Stimulated activated CD4-positive, alpha-beta T cell treated with anti-CD3 and anti-CD28 coated beads, Interleukin-15, amount 100 ng/mL, for 48 hours (primary cell): ENCODE measurements around the gene RIMS4.

Experiments
- DNase-seq, 2 donors: peaks; one replicate each; pipeline ENCODE4 v3.0.0-alpha.2; 2020; ENCODE audit warnings: low read depth in 2 of 2

Gene RIMS4

DNA sequence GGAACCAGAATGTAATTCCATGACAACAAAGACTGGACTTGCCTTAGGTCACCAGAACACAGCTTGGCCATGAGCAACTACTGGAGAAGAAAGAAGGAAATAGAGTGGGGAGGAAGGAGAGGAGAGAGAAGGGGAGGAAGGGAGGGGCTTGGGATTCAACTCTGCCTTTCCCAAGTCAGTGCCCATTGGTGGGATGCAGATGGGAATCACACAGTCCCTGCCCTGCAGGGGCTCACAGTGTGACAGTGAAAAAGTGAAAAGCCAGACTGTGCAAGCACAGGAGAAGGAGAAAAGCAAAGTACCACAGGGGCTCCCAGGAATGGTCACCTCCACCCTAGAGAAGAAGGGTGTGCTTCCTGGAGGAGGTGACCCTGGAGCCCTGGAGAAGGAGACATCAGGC is 14.0 kb downstream of the RIMS4 start:
- no peak for DNase-seq

DNA sequence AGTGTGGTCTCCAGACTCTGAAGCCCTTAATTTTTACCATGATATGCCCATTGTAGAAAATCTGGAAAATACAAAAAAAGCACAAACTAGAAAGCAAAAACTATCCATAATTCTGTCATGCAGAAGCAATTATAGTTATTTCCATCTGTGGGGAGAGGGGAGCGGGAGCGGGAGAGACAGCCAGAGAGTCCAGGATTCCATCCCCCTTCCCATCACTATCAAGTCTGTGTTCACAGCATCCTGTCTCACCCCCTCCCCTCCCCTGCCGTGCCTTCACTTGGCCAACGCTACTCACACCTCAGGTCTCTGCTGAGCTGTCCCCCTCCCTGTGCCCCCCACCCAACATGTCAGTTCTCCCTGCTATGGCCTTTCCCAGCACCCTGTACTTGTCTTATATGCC is 14.5 kb downstream of the RIMS4 start:
- DNase-seq, result no peak

DNA sequence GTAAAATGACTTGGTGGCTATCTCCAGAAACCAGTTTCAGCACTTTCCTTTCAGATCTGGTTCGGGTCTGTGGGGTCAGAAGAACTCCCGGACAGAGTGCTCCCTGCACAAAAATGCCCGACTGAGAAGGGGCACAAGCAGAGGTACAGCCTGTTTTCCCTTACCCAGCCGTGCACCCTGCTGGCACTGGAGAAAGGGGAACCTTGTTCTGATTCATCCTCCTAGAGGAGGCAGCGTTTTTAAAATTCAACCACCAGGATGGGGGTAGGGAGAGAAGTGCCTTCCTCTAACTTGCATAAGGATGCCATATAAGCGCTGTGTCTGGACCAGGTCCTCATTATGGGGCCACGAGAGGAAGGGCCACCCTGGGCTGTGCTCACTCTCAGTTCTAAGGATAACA is 17.6 kb downstream of the RIMS4 start:
- no peak for DNase-seq

DNA sequence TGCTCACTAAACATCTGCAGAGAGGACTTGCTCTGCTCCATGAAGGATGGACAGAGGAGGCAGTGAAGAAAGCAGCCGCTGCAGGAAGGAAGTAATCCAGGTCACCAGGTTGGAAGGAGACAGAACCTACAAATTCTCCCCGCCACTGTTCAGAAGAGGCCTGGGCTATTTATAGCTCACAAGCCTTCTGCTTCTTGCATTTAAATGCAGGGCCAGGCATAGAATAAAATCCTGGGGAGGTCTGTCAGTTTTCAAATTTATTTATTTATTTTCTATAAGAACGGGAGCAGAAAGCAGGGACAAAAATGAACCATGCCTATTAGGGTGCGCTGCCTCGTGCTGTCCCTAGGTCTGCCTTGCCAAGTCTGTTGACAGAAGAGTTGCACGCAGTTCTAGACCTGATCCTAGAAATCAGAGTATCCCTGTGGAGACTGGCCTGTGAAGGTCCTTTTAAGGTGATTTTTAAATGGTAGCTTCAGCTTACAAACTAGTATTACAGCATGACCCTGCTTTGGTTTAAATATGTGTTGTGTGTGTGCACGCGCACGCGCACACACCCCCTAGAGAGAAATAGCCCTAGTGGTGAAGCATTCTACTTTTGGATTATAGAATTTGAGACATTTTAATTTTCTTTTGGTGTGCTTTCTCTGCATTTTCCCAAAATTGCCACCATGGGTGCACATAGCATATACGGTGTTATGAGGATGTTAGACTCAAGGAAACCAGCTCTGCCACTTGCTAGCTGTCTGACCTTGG is 19.5 kb downstream of the RIMS4 start:
- no peak for DNase-seq

DNA sequence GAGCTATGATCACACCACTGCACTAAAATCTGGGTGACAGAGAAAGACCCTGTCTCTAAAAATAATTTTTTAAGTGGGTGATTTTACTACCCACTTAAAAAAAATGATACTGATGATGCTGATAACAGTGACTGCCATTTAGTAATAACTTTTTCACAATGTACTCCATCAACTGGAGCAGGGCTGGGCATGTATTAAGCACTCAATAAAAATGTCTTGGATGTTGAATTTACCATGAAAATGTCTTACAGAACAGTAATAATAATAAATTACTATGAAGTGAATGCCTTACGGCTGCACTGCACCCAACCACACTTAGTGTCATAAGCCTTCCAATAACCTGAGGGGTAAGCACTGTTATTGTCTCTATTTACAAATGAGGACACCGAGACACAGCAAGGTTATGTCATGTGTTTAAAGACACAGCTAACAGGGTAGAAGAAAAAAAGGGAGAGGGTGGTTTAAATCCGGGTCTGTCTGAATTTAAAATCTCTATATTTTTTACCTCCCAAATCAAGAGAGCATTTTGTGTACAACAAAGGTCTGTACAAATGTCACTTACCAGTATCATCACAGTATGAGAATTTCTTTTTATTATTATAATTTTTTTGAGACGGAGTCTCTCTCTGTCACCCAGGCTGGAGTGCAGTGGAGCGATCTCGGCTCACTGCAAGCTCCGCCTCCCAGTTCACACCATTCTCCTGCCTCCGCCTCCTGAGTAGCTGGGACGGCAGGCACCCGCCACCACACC is 21.5 kb downstream of the RIMS4 start:
- DNase-seq, result no peak

DNA sequence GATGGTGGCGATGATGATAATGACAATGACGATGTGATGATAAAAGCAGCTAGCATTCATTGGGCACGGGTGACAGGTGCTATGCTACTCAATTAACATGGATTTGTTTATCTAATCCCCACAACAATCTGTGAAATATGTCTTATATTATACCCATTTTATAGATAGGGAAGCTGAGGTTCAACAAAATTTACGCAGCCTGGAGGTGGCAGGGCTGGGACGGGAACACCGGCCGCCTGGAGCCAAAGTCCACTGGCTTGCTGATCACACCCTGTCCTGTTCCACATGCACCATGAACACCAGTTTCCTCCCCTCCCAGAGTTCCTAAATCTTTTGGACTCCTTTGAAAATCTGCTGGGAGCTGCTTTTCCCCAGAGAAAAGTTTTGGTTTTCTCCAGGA is 23.0 kb downstream of the RIMS4 start:
- no peak for DNase-seq

DNA sequence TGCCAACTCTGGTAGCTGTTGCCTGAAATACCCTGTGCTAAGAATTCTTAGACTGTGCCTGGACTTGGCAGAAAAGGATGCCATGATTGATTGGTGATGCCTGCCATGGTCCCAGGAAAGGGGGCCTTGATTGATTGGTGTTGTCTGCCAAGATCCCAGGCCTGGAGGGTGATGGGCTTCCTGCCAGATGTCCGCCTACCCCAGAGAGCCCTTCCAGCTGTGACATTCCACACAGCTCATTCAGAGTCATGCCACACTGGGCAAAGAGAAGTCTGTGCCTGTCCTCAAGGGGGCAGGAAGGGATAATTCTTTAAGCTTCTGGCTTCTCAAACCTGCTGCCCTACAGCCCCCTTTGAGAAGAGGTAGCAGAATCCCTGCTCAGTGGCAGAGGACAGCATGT is 24.6 kb downstream of the RIMS4 start:
- DNase-seq, result no peak

DNA sequence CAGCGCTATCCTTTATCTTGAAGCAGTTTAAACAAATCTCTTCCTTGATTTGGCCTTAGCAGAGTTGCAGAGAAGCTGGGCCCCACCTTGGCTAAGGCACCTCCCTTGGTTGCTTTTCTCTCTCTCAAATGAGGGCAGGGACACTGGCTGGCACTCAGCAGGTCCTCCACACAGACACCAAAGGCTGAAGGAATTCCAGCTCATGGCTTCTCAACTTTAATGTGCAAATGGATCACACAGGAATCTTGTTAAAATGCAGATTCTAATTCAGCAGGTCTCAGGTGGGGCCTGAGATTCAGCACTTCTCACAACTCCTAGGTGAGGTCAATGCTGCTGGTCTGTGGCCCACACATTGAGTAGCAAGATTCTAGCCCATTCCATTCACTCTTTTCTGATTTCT is 25.7 kb downstream of the RIMS4 start:
- DNase-seq, result no peak

DNA sequence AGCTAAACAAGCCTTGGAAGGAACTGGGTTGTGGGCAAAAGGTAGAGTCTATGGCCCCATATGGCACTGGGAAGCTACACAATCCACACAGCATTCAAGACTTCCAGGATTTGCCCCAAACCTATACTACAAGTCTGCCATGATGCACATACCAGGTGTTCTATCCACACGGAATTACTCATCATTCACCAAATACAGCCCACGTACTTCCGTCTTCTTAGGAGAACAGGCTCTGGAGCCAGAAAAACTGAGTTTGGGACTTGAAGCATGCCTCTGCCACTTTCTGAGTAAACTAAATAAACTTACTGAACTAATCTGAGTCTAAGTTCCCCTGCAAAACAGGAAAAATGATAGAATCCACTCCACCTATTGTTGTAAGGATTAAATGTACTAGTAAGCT is 28.6 kb downstream of the RIMS4 start:
- DNase-seq, result no peak

DNA sequence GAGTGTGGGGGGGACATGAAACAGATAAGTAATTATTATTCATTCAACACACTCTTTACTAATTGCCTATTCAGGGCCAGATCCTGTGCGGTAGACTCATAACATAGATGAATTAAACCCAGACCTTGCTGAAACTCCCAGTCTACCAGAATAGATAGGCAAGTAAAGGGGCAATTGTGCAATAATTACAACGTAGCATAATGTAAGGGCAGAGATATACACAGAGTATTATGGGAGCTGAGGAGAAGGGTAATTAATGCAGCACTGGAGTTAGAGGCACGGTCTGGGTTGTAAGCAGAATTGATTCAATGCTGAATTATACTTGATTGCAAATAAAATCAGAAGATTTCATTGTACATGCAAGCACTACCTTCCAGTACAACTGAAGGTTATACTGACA is 29.2 kb downstream of the RIMS4 start:
- no peak for DNase-seq

DNA sequence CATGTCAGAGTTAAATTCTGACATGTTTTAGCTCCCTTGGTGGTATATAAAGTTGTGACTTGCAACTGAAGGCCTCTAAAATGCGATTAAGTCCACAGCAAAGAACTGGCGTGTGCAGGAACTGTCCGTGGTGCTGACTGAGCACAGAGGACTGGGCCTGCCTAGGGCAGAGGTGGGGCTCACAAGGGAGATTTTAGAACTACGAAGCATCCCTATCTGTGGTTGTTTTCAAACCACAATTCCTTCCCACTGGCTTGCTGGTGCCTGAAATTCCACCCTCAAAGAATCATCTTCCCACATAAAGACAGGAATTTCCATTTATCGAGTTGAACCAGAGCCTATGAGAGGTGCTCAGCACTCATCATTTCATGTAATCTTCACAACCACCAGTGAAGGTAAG is 30.1 kb downstream of the RIMS4 start:
- DNase-seq, result peak in 1 of 2 donors; percentile 17

DNA sequence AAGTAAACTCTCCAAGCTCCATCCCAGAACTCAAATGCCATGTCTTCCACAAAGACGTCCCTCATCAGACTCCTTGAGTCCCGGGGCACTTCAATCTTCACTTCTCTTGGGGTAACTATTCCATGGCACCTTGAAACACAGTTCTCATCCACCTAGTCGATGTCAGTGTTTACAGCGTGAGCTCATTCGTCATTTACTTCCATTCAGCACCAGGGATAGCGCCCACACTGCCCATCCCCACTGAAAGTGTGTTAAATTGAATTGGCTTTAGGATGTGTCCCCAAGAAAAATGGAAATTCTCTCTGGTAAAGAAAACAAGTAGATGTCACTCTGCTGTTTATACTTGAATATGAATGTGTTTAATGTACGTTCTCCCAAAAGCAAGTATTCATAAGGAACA is 33.4 kb downstream of the RIMS4 start:
- no peak for DNase-seq

DNA sequence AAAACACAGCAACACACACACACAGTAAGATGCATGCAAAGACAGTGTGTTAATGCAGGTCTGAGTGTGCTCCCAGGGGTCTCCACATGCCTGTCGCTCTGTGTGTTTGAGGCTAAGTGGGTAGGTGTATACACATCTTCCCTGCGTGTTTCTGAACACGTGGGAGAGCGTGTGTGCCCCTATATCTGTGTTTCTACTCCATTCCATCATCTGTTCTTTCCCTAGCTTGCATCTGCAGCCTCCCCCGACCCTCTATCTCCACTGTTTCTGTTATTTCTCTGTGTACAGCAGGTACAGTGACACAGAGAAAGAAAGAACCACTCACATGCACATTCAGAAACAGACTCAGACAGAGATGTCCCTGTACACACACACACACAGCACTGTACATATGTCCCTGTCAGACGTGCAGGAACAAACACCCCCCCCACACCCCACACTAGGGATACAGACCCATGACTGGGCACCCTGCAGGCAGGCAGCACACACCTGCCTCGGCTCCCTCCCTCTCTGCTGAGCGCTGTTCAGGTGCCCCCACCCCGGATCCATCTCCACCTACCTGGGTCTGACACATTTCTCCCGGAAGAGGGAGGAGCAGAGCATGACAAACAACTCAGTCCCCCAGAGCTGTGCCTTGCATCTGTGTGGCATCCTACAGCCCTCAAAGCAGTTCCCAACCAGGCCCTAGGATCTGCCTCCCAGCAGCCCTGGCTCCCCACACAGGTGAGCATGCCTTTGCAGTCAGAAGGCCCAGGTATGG is 37.1 kb downstream of the RIMS4 start:
- DNase-seq, result no peak

DNA sequence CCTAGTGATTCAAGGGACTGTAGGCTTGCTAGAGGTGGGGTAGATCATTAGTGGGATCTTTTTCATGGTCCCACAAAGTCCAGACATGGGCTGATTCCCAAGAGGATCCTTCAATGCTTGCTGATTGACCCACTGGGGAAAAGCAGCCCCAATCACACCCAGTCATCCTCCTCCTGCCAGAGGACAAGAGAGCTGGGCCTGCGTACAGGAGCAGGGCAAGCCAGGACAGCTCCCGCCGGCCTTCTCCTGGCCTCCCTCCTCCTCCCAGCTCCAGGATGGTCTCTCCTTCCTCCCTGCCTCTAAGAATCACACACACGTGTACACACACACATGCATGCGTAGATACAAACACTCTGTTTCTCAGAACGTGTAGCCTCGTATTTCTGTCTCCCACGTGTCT is 37.7 kb downstream of the RIMS4 start:
- DNase-seq, result no peak

DNA sequence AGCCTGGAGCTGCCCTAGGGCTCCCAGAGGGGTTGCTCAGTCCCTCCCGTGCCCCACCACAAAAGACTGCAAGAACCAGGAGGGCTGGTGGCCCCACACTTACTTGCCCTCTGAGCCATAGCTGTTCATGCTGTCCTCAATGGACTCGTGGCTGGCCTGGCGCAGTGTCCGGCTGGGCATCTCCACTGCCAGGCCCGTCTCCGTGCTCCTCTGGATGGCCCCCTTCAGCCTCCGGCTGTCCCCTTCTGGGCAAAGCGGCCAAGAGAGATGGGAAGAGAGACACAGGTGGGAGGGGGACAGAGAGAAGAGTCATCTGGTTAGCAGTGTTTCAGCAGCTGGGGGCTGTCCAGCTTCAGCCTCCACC is 39.2 kb downstream of the RIMS4 start:
- no peak for DNase-seq

DNA sequence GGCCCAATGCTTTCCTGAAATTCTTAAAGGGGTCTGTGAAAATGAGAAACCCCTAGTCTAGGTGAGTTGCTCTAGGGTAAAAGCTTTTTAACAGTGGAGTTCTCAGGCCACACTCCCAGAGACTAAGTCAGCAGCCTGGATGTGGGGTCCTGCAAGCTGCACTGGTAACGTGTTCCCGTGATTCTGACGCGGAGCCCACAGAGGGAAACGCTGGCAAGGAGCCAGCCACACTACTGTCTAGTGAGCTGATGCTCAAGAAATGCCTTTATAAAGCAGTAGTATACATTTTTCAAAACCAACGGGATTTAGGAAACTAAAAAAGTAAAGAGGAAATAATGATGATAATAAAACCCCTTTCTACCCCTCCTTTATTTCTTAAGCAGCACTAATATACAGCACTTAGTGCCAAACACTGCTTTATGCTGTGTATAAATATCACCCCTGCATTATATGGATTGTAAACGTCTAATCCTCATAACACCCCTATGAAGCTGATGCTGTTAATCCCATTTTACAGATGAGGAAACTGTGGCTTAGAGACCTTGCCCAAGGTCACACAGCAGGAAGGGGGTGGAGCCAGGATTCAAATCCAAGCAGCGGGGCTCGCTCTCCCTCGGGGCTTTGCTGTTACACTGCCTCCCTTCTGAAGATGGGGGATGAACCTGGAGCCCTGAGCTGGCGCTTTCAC is 39.7 kb downstream of the RIMS4 start:
- no peak for DNase-seq

DNA sequence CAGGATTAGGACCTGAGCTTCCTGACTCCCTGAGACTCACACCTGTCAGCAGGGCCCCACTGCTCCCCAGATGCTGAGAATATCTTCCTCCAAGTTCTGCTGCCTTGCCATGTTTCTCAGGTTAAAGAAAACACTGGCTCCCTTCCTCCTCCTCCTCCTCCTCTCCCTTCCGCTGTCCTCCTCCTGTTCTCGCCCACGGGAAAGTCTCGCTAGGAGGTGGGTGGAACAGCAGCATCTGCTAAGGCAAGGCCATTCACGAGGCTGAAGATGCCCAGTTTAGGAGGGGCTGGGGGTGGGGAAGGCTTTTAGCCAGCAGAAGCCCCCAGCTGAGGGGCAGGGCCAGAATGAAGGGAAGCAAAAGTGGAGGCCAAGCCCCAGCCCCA is 40.9 kb downstream of the RIMS4 start:
- DNase-seq, result no peak

DNA sequence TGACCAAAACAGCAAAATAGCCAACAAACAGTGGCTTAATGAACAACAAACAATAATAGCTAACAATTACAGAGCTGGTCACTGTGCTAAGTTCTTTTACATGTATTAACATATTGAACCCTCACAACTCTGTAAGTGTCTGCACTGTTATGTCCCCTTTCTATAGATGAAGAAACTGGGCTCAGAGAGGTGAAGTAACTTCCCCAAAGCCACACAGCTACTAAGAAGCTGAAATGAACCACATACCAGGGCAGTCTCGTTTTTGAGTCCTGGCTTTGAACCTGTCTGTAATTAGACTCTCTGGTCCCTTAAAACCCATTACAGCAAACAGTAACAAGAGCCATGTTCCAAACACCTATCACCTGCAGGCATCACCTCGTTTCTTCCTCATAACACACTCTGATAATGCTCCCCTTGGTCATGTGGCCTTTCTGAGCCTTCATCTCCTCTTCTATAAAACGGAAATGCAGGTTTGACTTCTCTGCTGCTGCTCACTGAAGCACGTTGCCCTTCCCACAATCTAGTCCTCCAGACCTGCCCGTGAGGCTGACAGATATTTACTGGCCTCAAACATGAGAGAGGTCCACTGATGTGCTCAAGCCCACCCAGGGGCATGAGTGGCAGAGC is 41.4 kb downstream of the RIMS4 start:
- DNase-seq, result no peak

DNA sequence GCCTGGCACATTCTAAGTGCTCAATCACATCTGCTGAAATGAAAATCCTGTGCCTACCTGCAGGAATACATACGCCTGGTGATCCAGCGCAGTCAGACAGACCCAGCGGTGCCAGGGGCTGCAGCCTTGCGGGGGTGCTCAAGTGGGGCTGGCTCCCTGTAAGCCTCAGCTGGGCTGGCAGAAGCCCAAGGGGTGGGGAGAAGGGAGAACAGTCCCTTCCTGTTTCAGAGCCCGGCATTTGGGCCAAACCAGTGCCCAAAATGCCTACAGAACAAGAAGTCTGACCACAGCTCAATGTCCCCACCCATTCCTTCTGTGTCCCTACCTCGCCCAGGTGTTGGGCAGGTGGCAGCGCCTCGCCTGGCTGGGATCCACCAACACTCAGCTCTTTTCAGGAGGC is 42.1 kb downstream of the RIMS4 start:
- DNase-seq, result no peak

DNA sequence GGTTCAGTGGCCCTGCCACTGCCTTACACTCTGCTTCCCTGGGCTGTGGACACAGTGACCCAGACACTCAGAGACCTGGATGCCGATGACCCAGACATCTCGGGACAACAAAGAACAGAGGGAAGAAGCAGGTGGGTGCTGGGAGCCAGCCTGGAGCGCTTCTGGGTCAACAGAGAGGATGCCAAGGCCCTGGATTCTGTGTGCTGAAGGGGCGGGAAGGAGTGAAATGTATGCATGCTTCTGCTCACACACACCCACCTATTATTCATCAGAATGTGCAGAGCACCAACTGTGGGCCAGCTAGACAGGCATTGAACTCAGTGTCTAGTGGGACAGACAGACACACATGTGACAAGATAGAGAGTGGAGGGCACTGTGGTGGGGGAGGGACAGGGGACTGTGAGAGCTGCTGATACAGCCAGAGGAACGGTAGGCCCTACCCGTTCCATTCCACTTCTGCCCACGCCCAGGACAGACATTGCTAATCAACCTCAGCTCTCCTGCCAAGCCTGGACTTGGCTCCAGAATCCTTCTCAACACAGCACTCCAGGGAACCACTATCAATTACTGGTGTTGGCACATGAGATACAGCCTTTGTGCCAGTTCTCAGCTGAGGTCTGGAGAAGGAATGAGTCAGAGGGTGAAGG is 44.5 kb downstream of the RIMS4 start:
- no peak for DNase-seq

DNA sequence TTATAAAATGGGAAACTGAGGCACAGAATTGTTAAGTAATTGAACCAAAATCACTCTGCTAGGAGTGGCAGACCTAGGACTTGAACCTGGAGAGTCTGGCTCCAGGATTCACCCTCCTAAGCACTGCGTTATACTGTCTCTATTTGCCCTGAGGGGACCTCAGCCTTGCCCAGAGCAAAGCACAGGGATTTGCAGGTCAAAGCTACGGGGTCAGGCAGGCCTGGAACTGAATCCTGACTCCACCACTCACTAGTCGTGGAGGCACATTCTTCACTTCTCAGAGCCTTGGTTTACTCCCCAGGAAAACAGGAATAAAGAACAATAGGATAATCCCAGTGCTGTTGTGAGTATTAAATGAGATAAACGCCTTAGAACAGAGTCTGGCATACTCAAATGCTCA is 45.3 kb downstream of the RIMS4 start:
- DNase-seq, result no peak
